ENCODE data around the gene DUOXA1.

GRCh38 chr15:45162771-45163507 lies 33.3 kb upstream of the DUOXA1 start:
- TF ChIP-seq EZH2 (IDR thresholded peaks at IDR 0.05) (no peak), POLR2AphosphoS5 (IDR thresholded peaks at IDR 0.05; ENCODE audit: borderline replicate concordance, low read depth, low read length) (no peak), FOXP2 (optimal IDR thresholded peaks at IDR 0.05; ENCODE audit: control extremely low read depth, extremely low read length, insufficient read depth) (no peak)
